HG03354 (cell line): ENCODE results near the gene ZNF346.

ENCODE experiments used
- ATAC-seq: cut with Tn5 transposase; IDR thresholded peaks from one replicate; pipeline ENCODE4 v1.9.1; 2021; ENCODE audit warnings: mild to moderate bottlenecking; ENCODE audit not compliant: unreplicated experiment, poor library complexity, severe bottlenecking

The ZNF346 gene

GRCh38 chr5:177109810-177110209, 87.3 kb downstream of the ZNF346 start:
- no peak for ATAC-seq

DNA sequence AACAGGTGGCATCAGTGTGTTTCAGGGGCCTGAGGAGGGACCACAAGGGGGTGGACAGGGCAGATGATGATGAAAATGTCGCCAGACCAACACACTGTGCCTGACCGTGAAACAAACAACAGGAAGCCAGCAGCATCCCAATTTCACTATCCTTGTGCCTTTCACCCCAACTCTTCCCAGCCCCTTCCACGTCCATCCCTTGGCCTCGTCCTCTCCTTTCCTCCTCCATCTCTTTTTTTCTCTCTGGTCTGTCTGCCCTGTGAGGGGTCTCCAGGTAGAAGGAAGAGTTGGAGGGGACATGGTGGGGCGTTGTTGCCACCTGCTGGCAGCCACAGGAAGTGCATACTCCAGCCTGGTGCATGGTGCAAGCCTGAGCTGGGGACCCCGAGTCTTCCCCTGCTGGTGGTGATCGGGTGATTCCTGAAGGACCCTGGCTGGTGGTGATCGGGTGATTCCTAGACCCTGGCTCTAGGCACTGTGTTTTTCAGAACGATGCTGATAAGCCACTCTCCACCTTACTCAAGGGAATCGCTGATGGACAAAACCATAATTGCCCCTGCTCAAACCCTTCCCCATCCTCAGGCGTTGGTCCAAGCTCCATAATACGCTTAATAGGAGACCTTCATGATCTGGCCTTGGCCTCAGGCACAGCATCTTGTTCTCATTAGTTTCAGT, 89.4 kb downstream of the ZNF346 start:
- ATAC-seq, result peak; percentile 55

DNA sequence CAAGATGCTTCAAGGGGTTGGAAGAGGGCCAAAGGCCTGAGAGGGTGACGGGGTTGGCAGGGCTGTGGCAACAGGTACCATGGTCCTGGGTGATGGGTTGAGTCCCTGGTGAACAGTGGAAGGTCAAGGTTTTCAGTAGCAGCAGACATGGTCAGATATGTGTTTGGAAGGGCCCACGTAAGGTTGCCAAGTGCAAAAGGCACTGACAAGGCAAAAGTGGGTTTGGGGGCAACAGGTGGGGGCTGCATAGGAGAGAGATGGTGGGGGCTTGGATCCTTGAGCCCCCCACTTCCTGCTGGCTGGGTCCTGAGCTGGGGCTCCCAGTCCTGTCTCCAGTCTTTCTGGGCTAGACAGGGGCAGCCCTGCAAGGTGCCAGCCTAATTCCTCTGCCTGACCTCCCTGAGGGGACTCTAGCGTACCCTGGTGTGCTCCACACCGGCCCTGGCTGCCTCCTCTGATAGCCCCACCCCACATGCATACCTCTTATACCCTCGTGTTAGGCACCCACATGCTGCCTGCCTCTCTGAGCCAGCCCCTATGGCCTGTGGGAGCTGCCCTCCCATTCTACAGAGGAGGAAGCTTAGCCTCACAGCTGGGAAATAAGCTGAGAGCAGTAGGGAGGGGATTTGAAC, 90.2 kb downstream of the ZNF346 start:
- no peak for ATAC-seq

DNA sequence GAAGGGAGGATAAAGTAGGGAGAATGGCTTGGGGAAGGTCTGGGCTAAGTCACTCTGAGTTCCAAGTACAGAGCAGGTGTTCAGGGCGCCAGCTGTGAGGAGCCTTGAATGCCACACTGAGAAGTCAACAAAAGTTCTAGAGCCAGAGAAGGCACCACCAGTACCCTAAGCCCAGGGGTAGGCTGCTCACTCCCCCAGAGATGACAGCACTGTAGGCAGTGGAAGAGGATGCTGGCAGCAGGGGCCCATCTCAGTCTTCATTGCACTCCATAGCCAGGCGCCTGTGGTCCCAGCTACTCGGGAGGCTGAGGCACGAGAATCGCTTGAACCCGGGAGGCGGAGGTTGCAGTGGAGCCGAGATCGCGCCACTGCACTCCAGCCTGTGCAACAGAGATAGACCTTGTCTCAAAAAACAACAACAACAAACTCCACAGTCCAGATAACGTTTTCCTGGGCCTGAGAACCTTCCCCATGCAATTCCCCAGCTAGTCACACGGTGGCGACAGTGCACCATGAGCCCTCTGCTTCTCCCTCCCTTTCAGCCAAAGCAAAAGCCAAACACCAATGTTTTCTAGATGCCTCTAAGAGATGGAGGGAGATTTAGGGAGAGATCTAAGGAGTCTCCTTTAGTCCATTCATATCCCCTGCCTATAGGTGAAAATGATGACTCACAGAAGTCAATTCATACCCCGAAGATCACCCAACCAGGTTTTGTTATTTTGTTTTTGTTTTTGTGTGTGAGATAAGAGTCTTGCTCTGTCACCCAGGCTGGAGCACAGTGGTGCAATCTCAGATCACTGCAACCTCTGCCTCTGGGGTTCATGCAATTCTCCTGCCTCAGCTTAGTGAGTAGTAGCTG, 91.3 kb downstream of the ZNF346 start:
- no peak for ATAC-seq

- peak; percentile 78 for ATAC-seq
Measured at GRCh38 chr5:177116631-177117373, 94.3 kb downstream of the ZNF346 start.

DNA sequence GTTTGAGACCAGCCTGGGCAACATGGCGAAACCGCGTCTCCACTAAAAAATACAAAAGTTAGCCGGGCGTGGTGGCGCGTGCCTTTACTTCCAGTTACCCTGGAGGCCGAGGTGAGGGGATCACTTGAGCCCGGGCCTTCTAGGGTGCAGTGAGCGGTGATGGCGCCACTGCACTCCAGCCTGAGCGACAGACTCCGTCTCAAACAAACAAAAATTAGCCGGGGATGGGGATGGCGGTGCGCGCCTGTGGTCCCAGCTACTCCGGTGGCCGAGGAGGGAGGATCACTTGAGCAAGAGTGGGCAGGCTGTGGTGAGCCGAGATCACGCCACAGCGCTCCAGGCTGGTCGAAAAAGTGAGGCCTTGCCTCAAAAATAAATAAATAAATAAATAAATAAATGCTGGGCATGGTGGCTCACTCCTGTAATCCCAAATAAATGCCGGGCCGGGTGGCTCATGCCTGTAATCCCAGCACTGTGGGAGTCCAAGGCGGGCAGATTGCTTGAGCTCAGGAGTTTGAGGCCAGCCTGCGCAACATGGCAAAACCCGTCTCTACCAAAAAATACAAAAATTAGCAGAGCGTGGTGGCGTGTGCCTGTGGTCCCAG, 95.0 kb downstream of the ZNF346 start:
- ATAC-seq, result no peak

DNA sequence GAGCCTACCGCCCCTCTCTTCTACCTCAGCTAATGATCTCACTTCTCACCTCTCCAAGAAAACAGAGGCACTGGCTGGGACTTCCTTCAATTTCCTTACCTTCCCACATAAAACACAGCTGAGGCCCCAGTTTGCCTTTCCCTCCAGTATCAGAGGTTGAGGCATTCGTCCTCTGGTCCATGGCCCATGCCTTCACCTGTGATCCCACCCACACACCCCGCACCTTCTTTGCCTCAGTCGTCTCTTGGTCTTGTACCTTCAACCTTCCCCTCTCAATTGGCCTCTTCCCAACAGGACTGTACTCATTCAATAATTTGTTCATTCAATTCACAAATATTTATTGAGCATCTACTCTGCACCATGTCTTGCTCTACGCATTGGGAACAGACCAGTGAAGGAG, 100.1 kb downstream of the ZNF346 start:
- no peak for ATAC-seq

GRCh38 chr5:177123789-177124485, 101.4 kb downstream of the ZNF346 start:
- no peak for ATAC-seq

DNA sequence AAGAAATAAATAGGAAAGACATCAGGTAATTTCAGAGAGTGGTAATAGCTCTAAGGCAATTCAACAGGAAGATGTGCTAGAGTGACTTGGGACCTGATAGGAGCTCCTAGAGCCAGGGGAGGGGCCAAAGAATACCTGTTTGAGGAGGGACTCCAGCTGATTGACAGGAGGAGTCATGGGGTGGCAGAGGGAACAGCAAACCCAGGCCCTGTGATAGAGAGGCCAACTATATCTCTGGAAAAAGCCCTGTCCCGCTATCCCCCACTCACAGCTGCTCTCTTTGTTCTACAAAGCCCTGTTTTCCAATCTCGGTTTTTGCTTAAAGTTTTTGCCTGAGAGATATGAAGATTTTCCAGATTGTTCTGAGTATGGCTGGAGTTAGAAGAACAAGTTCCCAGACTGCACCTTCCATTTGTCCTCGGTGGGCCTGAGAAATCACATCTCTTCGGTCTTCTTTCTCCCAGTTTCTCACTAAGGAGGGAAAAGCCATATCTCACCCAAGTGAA, 102.0 kb downstream of the ZNF346 start:
- ATAC-seq, result no peak

- no peak for ATAC-seq
Measured at GRCh38 chr5:177126771-177127170, 104.3 kb downstream of the ZNF346 start.

DNA sequence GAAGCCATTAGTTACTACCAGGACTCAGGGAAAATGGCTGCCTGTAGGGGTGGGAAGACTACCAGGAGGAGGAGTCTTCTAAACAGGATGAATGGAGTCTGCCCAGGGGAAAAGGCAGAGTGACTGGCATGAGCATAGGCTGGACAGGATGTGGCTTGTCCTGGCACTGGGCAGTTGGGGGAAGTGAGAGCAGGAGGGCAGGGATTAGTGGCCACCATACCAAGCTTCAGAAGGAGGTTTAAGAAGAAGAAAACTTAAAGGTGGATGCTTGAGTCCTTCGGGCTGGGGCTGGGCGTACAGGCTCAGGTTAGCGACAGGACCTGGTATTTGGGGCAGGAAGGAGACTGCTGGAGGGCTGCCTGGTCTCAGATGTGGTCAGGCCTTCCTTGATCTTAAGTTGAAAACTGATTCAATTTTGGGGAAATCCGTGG, 106.1 kb downstream of the ZNF346 start:
- ATAC-seq, result no peak

GRCh38 chr5:177130211-177131018, 107.9 kb downstream of the ZNF346 start:
- no peak for ATAC-seq
